HG03439 (cell line): ENCODE data around the gene CDC42EP1.
"Not testable (repeated sequence)": the region's sequence is repeated elsewhere in the genome, so short reads cannot be mapped to it uniquely, and the experiment has no call there.

Source experiments
- ATAC-seq: cut with Tn5 transposase; IDR thresholded peaks from one replicate; pipeline ENCODE4 v1.9.1; 2021; ENCODE audit warnings: mild to moderate bottlenecking, moderate library complexity; ENCODE audit not compliant: unreplicated experiment

The CDC42EP1 gene, protein sequence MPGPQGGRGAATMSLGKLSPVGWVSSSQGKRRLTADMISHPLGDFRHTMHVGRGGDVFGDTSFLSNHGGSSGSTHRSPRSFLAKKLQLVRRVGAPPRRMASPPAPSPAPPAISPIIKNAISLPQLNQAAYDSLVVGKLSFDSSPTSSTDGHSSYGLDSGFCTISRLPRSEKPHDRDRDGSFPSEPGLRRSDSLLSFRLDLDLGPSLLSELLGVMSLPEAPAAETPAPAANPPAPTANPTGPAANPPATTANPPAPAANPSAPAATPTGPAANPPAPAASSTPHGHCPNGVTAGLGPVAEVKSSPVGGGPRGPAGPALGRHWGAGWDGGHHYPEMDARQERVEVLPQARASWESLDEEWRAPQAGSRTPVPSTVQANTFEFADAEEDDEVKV

DNA sequence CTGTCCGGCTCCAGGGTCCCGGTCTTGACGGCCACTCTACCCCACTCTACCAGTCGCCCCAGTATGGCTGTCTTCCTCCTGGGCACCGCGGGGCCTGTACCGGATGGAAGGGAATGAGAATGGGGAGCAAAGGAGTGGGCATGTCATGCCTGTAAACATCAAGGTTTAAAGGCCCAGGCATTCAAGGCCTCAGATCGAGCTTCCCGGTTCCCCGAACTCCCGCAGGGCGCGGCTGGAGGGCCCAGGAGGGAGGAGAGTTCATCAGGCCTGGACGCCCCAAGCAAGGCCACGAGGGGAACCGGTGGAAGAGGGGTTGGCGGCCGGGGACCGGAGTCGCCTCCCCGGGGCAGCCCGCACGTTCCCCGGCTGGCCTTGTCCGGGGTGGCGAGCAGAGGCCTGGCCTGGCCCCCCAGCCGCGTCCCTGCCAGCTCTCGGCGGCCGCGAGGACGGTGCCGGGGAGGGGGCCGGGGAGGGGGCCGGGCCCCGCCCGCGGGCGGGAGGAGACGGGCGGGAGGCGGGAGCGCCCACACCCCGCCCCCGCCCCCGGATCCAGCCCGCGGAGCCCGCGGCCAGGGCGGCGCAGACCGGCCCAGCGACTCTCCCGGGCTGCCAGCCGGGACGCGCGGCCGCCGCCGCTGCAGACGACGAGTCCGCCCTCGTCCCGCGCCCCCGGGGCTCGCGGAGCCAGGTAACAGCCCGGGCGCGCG lies at the start of gene CDC42EP1:
CDC42EP1 (plus strand) TSS at position 580 of the 707 bp plus-strand sequence. CDS start 5,870 bp downstream, outside the sequence.
- no peak for ATAC-seq

DNA sequence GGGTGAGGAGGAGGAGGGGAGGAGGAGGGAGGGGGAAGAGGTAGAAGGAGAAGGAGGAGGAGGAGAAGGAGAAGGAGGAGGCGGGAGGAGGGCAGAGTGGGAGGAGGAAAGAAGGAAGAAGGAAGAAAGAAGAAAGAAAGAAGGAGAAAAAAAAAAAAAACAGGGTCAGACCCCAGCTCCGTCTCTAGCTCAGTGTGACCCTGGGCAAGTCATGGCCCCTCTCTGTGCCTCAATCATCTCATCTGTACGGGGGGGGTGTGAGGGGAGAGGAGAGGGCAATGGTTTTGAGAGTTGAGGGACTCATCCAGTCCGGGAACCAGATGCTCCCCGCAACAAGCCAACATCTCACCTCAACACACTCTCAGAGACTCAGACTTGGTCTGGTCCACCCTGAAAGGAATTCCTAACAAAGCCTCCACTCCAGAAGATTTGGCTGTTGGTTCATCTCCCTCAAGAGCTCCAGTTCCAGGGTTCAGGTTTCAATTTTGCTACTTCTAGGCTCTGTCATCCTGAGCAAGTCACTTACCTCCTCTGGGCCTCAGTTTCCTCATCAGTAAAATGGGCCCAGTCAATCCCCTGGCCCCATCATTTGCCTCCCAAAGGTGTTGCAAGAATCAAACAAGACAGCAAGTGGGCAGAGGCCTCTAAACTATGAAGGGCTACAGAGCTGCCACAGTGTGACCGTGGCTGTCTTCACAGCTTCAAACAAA lies 48.7 kb upstream of the CDC42EP1 start:
- no peak for ATAC-seq

DNA sequence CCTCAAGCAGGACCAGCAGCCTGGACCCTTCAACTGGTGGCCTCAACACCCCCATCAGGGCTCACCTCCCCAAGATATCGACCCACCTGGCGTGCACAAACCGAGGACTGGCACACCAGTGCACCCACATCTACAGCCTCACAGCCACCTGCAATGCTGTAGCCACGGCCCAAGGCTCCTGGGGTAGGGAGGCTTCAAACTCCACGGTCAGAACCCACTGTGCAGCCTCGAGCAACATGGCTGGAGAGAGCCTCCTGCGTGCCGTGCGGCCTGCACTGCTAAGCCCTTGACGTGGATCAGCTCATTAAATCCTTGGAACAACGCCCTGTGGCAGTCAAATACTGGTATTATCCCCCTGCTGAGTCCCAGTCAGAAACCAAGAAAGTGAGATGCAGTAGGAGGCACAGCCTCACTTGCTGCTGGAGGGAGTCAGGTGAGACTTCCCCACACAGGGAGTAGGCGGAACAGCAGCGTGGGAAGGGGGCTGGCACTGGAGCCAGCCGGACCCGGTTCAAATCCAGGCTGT lies 45.7 kb upstream of the CDC42EP1 start:
- no peak for ATAC-seq

DNA sequence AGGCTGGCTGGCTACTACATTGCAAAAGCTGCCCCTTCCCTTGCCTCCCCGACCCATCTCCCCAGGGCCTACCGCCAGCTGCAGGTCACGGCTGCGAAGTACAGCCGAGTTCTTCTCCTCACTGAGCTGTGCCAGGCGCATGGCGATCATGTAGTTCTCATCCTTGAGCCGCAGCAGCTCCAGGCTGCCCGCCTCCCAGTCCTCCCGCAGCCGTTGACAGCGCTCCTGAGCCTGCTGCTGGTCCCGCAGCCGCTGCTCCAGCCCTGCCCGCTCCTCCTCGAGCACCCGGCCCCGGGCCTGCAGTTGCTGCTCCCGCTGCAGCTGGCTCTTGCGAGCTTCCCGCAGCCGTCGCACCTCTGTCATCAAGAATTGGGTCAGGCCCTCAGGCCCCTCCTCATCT lies 44.4 kb upstream of the CDC42EP1 start:
- ATAC-seq, result no peak

DNA sequence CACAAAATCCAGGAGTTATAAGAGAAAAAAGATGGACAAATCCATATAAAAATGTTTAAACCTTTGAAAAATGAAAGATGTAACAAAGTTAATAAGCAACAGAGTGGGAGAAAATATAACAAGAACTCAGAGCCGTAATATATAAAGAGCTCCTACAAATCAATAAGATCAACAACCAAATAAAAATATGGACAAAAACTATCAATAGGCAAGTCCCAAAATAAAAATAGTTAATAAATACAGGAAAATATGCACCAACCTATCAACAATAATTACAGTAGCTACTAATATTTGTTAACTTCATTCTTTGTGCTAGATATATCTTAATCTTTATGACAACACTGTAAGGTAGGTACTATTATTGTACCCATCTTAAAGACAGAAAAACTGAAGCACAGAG lies 43.8 kb upstream of the CDC42EP1 start:
- ATAC-seq, result no peak

DNA sequence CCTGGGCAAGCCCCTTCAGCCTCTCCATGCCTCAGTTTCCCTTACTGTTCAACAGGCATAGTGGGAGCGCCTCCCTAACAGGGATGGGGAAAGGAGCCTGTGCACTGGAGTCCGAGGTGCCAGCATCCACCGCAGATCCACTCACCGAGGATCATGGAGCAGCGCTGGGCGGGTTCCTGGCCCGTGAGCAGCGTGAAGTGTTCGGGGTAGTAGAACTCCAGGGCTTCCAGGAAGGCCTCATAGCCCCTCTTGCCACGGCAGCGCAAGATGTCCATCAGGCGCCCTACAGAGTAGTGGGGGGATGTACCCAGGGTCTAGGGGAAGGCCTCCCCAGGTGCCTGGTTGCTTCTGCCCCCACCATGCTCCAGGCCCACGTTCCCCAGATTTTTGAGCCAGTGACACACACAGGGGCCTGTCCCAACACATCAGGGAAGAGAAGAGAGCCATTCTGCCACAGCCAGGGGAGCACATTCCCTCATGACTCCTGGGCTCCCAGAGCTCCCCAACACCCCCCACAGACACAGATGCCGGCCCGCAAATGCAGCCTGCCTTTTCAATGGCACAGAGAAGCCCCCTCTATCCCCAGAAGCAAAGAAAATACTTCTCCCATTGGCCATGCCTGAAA lies 42.3 kb upstream of the CDC42EP1 start:
- no peak for ATAC-seq

DNA sequence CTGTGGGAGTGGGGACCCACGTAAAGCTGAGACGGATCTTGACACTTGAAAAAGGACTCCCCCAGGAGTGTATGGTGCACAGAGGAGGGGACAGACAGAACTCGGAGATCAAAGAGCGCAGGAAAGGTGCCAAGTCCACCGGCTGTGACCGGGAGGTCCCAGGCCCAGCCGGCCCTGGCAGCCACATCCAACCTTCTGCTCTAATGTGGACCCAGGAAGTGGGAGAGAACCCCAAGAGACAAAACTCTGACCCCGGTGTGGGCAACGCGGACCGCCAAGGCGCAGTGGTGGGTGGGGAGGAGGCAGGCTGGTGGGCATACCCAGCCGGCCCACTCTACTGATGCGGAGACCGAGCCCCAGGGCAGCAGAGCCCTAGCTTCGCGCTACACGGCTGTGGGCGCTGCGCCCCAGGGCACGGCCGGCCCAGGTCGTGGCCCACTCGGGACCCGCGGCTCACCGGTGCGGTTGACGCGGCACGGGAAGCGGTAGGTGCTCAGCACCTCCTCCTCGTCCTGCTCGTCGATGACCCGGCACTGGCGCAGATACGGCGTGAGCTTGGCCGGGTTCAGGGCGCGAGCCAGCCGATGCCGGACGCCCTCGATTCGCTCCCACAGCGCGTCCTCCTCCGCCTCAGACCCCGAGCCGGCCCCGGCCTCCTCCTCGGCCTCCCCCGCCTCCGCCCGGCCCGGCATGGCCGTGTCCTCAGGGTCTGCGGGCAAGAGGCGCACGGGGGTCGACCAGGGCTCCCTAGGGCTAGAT lies 41.6 kb upstream of the CDC42EP1 start:
- no peak for ATAC-seq

DNA sequence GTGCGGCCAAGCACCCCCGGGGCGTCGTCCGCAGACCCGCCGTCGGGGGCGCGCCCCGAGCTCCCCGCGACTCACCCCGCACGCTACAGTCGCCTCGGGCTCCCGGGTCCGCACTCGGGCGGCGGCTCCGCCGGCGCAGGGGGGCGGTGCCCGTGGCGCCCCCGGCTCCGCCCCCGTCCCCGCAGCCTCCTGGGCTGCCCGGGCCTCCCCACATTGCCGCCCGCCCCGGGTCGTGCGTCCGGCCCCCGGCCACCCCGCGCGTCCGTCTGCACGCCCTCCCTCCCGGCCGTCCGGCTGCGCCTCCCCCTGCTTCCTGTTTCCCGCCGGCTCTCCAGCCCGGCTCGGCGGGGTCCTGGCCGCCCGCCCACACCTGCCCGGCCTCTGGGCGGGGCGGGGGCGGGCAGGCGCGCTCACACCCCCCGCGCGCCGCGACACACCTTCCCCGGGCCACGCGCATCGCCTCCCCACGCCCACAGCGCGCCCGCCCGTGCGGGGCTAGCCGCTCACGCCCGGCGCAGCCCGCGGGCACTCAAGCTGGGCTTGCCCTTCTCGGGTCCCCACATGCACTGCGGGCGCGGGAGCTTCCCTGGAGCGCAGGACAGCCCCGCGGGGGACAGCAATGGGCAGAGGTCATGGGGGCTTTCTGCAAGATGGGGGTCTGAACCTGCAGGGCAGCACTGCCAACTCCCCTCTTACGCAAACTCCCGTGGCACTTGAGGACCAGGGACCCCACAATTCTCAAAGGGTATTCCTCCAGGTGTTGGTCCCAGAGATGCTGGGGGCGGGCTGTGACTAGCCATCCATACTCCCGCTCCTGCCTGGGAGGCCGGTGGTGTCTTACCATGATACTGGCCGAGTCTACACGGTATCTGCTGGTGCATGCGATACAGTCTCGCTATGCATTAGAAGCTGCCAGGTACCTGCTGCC lies 40.7 kb upstream of the CDC42EP1 start, which contains the start of gene CARD10:
CARD10 (minus strand) TSS at position 148 of the 928 bp plus-strand sequence. CDS start 215 bp downstream, outside the sequence.
- ATAC-seq, result no peak

DNA sequence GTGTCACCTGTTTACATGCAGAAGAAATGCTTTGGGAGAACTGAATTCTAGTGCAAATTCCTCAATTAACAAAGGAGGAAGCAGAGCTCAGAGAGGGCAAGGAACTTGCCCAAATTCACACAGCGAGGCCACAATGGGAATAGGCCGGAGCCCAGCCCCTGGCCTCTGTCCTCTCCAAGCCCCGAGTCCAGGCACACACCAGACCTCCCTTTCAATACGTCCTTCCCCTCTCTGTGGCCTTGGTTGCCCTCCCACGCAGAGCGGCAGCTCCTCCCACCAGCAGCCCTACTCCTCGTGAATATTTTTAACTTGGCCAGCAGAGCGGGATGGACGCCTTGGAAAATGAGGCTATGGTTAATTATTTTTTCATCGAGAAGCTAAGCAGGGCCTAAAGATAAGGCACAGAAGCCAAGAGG lies 39.5 kb upstream of the CDC42EP1 start:
- no peak for ATAC-seq

DNA sequence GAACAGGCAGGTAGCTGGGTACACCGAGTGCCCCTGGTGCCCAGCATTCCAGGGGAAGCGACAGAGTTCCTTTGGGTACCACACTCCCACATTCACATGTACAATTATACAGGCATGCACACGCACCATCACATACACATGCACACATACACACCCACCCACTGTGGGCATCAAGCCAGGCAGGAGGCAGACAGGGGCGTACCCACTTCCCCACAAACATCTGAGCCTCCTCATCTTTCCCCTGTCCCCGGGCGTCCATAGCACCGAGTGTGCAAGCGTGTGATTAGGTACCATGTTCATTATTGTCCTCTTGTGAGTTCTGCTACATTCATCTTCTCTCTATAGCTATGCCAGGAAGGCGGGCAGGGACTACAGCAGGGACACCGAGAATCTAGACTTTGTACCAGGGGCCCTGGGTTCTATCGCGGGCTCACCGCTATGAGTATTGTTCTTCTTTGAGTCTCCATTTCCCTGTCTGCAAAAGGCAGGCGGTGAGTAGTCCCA lies 39.0 kb upstream of the CDC42EP1 start:
- no peak for ATAC-seq

DNA sequence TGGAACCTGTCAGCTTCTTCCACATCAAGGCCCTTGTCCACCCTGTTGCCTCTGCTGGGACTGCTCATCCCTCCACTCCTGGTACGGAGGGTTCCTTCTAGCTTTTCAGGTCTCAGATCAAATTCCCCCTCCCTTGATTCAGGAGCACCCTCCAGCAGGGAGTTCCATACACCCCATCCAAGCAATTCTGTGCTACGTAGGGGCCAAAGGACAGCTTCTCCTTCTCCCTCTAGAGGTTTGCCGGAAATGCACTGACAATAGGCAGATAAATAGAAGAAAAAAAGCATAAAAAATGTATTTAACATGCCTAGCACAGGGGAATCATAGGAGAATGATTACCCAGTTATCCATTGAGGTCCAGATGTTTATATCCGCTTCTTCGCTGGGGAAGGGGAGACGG lies 37.8 kb upstream of the CDC42EP1 start:
- no peak for ATAC-seq

DNA sequence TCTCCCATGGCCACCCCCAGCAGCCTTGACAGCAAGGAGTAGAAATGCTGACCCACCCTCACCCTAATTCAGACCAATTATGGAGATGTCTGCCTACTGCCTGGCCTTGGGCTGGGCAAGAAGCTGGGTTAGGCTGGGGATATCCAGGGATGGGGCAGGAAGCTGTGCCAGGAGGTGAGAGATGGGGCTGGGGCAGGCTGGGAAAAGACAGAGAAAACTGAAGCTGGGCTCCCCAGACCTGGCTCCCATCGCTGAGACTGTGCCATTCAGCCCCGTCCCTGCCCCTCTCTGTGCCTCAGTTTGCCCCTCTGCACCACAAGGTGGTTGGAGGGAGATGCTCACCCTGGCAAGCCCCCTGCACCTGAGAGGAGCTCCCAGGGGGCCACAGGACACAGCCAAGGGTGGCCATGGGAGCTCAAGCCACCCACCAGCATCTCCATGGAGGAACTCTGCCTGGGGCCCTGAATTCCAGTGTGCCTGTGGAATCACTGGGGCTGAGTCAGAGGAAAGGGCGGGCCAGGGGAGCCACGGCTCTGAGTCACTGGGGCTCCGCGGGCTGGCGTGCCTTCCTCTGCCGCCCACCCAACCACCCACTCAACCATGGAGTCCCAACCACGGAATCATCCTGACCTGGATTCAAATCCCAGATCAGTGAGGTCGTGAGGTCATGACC lies 35.1 kb upstream of the CDC42EP1 start:
- ATAC-seq, result no peak

DNA sequence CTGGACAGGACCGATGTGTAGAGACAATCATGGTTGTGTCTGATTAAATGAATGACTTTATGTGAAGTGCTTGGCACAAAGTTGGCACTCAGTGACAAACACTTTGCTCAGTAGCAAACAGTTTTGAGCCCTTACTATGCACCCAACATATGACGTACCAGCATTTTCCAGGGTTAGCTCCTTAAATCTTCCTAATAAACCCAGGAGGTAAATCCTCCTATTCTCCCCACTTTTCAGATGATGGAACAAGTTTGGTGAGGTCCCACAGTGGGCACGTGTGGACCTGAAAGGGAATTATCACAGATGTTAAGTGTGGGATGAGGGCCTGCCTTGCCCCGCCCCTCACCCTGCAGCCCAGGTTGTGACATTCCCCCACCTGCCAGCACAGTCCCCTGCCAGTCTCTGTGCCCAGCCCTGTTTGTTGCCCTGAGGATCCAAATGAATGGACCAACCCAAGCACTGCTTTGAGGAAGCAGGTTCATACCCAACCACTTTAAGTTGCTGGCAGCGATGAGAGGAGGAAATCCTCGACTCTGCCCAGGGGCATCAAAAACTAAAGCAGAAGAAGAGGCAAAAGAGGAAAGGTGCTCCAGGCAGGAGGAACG lies 34.4 kb upstream of the CDC42EP1 start:
- no peak for ATAC-seq

DNA sequence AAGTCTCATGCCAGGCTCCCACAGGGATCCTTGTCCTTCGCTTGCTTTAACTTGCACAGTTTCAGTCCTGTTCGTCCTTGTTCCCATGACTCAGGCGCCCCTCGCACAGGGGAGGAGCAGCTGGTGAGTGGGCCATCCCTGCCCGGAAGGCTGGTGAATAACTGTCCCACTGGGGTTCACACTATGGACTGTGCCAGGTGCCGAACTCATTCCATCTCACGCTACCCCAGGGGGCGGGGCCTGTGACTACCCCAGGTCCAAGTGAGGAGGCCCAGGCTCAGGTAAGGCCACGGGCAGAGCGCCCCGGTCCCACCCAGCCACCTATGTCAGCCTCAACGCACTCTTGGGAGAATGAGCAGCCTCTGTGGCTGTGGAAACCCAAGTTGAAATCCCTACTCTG lies 33.9 kb upstream of the CDC42EP1 start:
- no peak for ATAC-seq

DNA sequence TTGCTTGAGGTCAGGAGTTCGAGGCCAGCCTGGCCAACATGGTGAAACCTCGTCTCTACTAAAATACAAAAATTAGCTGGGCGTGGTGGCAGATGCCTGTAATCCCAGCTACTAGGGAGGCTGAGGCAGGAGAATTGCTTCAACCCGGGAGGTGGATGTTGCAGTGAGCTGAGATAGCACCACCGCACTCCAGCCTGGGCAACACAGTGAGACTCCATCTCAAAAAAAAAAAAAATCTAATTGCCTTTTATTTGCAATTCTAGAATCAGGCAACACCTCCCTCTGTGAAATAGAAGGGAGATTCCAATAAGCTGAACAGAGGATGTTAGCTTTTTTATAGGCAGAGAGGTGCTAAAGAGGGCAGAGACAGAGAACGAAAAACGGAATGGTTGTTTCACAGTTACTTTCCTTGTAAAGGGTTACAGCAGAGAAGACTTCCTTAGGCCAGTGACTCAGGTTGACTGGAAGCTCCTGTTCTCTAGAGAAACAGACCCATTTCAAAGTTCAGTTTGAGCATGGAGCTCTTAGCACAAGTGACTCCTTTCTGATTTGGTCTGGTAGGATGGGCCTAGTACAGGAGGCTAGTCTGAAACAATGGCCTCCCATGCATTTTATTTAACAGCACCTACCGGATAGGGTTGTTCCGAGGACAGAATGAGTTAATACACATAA lies 33.1 kb upstream of the CDC42EP1 start:
- ATAC-seq, result not testable (repeated sequence)

DNA sequence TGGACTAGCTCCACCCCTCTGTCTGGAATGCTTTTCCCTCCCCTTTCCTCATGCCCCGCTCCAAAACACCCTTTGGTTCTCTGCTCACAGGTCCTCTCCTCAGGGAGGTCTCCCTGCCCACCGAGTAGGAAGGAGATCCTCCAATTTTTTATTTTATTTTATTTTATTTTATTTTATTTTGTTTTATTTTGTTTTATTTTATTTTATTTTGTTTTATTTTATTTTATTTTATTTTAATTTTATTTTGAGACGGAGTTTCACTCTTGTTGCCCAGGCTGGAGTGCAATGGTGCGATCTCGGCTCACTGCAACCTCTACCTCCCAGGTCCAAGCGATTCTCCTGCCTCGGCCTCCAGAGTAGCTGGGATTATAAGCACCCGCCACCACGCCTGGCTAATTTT lies 32.3 kb upstream of the CDC42EP1 start:
- not testable (repeated sequence) for ATAC-seq

DNA sequence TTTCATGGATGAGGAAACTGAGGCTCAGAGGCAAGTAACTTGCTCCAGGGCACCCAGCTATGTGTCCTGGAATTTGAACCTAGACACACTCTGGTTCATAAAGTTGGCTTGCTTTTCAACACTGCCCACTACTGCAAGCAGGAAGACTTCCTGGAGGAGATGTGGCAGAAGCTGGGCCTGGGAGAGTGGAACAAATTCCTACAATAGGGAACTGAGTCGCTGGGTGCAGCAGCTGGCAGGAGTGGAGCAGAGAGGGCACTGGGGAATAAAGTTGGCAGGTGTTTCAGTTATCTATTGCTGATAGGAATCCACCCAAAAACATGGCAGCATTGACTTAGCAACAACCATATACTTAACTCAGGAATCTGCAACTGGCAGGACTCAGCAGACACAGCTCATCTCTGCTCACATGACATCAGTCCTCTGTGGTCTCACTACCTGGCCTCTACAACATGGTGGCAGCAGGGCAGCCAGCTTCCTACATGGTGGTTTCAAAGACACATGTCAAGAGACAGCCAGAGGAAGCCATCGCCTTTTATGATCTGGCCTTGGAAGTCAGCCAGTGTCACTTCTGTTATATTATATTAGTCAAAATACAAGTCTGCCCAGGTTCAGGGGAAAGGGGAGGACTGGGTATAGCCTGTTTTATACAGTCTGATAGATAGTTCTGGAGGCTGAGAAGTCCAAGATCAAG lies 30.5 kb upstream of the CDC42EP1 start:
- ATAC-seq, result no peak
